Stomach (tissue), 9 donors: Measurements from ENCODE around the gene RHBDL1. TPM values are rescaled to one million over a fixed set of nuclear protein-coding genes. Genes with fewer than 3 reads are reported as not detected.
A peak's percentile ranks its signal among the peaks of the same experiment; 100 is the strongest.

ENCODE experiments used
- DNase-seq, 2 donors: peaks; one replicate each; pipeline versions ENCODE4 v3.0.0 to v3.0.0-alpha.2; 2013 to 2019
- H3K27ac ChIP-seq, 5 donors: fragments of 200-600 bp in 4 of 5; sonication (generic) in 4 of 5; one replicate each; pipeline ENCODE4 v1.5.1; 2013 to 2019; ENCODE audit warnings: mild to moderate bottlenecking in 1 of 5, moderate library complexity in 1 of 5
- H3K27me3 ChIP-seq, 3 donors: fragments of 200-600 bp; sonication (generic); one replicate each; pipeline ENCODE4 v1.5.1; 2017 to 2019; ENCODE audit warnings: mixed run types in 1 of 3
- H3K36me3 ChIP-seq, 4 donors: fragments of 200-600 bp; sonication (generic); 1 replicate in 3 of 4; 2 replicates in 1 of 4; pipeline ENCODE4 v1.5.1; 2016 to 2019
- H3K4me1 ChIP-seq, 4 donors: fragments of 200-600 bp; sonication (generic); one replicate each; pipeline ENCODE4 v1.5.1; 2016 to 2019
- H3K4me3 ChIP-seq, 4 donors: fragments of 200-600 bp; sonication (generic) in 3 of 4; one replicate each; pipeline ENCODE4 v1.5.1; 2016 to 2019; ENCODE audit warnings: mild to moderate bottlenecking in 1 of 4
- H3K9me3 ChIP-seq, 4 donors: fragments of 200-600 bp; sonication (generic); one replicate each; pipeline ENCODE4 v1.5.1; 2016 to 2019
- EP300 ChIP-seq: sonication (generic); formaldehyde crosslinking; IDR thresholded peaks from one replicate; pipeline ENCODE4 v1.6.1; 2017; ENCODE audit warnings: antibody characterized with exemption
- POLR2A ChIP-seq, 4 donors: fragments of 450-650 bp; IDR thresholded peaks; one replicate each; pipeline ENCODE4 v1.6.1; 2016; ENCODE audit warnings: antibody characterized with exemption in 4 of 4, control low read depth in 2 of 4, mild to moderate bottlenecking in 1 of 4, moderate library complexity in 1 of 4
- POLR2AphosphoS5 ChIP-seq, 3 donors: sonication (generic); formaldehyde crosslinking; IDR thresholded peaks; one replicate each; pipeline ENCODE4 v1.6.1; 2016; ENCODE audit warnings: antibody characterized with exemption in 3 of 3
- WGBS, 5 donors: extraction: QIAGEN DNeasy Blood & Tissue Kit in 3 of 5; methylation state at CpG; one replicate each; pipeline versions ENCODE4 v1.1.5 to v1.1.7; 2013 to 2018; 5-methylcytosine and 5-hydroxymethylcytosine counted together
- intact Hi-C: fragments of 100-400 bp; cut with DNase I; formaldehyde crosslinking; loops from one replicate; pipeline ENCODE4 v1.15.1; 2023; ENCODE audit warnings: low total_unique reads
- polyA plus RNA-seq, 3 donors: library from polyadenylated mRNA; stranded (reverse); fragments of 200-250 nt; gene quantifications; one replicate each; pipeline ENCODE4 v1.2.3, GENCODE V29; 2013
- total RNA-seq, 5 donors: library from RNA; depleted of rRNA; stranded (reverse); fragments of >200 nt; gene quantifications; one replicate each; pipeline versions ENCODE4 v1.1.0 to v1.2.3, GENCODE V29; 2014 to 2016
- TF ChIP-seq, protein P1 (sequence below), 7 experiments: fragments of 450-650 bp in 4 of 7; fragments of 200-600 bp in 3 of 7; sonication (generic) in 3 of 7; IDR thresholded peaks; one replicate each; pipeline ENCODE4 v1.5.1; 2016 to 2019; ENCODE audit warnings: antibody characterized with exemption in 7 of 7, control low read depth in 2 of 7, mild to moderate bottlenecking in 1 of 7
- donor health status: healthy with polysubstance abuse.
- donor health status: Bipolar disorder and iron deficiency.
- donor health status: healthy.

RHBDL1 gene
- total and polyA plus RNA-seq, 8 donors: 1.3 to 48.7 (median 3.3) TPM; not detected in 3

- Histone ChIP-seq H3K27me3 (peaks cover 13 to 87% (median 55%) of the 10 kb centered on the region in 3 donors), H3K4me3 (peak overlapping the region; percentile 22 to 52 (median 32)), H3K9me3 (no peaks in the 10 kb centered on the region), H3K36me3 (no peaks in the 10 kb centered on the region), H3K4me1 (peaks cover 32 to 41% (median 35%) of the 10 kb centered on the region in 4 donors), H3K27ac (no peak overlapping the region)
- TF ChIP-seq POLR2A (IDR thresholded peaks at IDR 0.05): no peak
- WGBS, 5 donors: 0 to 3% (median 2%) methylated on average over 11 to 37 of the region's 37 CpGs
- no peak for DNase-seq
- intact Hi-C loops: no loop called here
Observed at GRCh38 chr16:694863-695354, 19.4 kb downstream of the RHBDL1 start.

- peaks cover 19 to 93% (median 61%) of the 10 kb centered on the region in 3 donors for H3K27me3 ChIP-seq
Observed at GRCh38 chr16:695355-696089, 20.1 kb downstream of the RHBDL1 start.

GRCh38 chr16:698911-699671 lies 23.6 kb downstream of the RHBDL1 start:
- TF ChIP-seq POLR2A (IDR thresholded peaks at IDR 0.05) (no peak), POLR2AphosphoS5 (IDR thresholded peaks at IDR 0.05) (no peak), EP300 (no peak)
- TF ChIP-seq, protein P1, sequence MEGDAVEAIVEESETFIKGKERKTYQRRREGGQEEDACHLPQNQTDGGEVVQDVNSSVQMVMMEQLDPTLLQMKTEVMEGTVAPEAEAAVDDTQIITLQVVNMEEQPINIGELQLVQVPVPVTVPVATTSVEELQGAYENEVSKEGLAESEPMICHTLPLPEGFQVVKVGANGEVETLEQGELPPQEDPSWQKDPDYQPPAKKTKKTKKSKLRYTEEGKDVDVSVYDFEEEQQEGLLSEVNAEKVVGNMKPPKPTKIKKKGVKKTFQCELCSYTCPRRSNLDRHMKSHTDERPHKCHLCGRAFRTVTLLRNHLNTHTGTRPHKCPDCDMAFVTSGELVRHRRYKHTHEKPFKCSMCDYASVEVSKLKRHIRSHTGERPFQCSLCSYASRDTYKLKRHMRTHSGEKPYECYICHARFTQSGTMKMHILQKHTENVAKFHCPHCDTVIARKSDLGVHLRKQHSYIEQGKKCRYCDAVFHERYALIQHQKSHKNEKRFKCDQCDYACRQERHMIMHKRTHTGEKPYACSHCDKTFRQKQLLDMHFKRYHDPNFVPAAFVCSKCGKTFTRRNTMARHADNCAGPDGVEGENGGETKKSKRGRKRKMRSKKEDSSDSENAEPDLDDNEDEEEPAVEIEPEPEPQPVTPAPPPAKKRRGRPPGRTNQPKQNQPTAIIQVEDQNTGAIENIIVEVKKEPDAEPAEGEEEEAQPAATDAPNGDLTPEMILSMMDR (IDR thresholded peaks at IDR 0.05): no peak
- no peak for DNase-seq
- H3K9me3 ChIP-seq: no peaks in the 10 kb centered on the region
- intact Hi-C loops: no loop called here
- WGBS, 5 donors: 63 to 72% (median 70%) methylated on average over 12 to 19 of the region's 19 CpGs
- H3K4me1 ChIP-seq: peaks cover 25 to 37% (median 32%) of the 10 kb centered on the region in 4 donors
- H3K27ac ChIP-seq: no peak overlapping the region
- peaks cover 36 to 99% (median 82%) of the 10 kb centered on the region in 3 donors for H3K27me3 ChIP-seq
- H3K36me3 ChIP-seq: no peaks in the 10 kb centered on the region
- H3K4me3 ChIP-seq: no peak overlapping the region

More at GRCh38 chr16:695355-696089, 20.1 kb downstream of the RHBDL1 start:
- no peak for TF ChIP-seq POLR2A (IDR thresholded peaks at IDR 0.05)
- TF ChIP-seq EP300: no peak
- DNase-seq: peak; percentile 76 to 82
- intact Hi-C loops: no loop called here
- WGBS, 5 donors: 1 to 4% (median 2%) methylated on average over 3 to 69 of the region's 71 CpGs
- peaks cover 29 to 37% (median 36%) of the 10 kb centered on the region in 4 donors for H3K4me1 ChIP-seq
- H3K36me3 ChIP-seq: no peaks in the 10 kb centered on the region
- no peaks in the 10 kb centered on the region for H3K9me3 ChIP-seq
- peak overlapping the region in 2 of 5 donors; percentile 43 to 71 for H3K27ac ChIP-seq
- H3K4me3 ChIP-seq: peak overlapping the region; percentile 21 to 52 (median 30)

GRCh38 chr16:700684-701584 lies 25.5 kb downstream of the RHBDL1 start:
- H3K27me3 ChIP-seq: peaks cover 40 to 99% (median 79%) of the 10 kb centered on the region in 3 donors
- no peaks in the 10 kb centered on the region for H3K36me3 ChIP-seq
- intact Hi-C loops: no loop called here
- peaks cover 8 to 30% (median 20%) of the 10 kb centered on the region in 4 donors for H3K4me1 ChIP-seq
- DNase-seq: peak in 1 of 2 donors; percentile 81
- H3K27ac ChIP-seq: no peak overlapping the region
- H3K4me3 ChIP-seq: no peak overlapping the region
- WGBS, 5 donors: 6 to 9% (median 6%) methylated on average over 35 to 76 of the region's 76 CpGs
- H3K9me3 ChIP-seq: no peaks in the 10 kb centered on the region
- TF ChIP-seq POLR2A (IDR thresholded peaks at IDR 0.05): no peak
- no peak for TF ChIP-seq EP300

DNA sequence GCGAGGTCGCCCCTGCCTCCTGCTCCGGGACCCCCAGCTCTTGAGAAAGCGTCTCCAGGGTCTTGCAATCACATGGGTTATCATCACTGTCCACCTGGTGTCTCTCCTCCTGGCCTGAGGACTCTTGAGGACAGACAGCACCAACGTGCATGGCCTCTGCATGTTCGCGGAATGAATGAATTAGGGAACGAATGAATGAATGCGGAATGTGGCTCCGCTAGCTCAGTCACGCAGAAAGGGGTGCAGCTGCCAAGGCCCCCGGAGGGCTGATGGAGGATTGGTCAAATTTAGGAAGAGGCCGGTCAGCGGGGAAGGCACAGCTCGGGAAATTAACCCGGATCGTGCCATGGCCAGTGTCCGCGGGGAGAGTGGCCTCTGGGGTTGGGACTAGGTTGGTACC lies 26.9 kb downstream of the RHBDL1 start:
- no peak overlapping the region for H3K4me3 ChIP-seq
- no peaks in the 10 kb centered on the region for H3K9me3 ChIP-seq
- 86 to 89% (median 87%) methylated on average over 19 of the region's 19 CpGs for WGBS, 5 donors
- TF ChIP-seq POLR2A (IDR thresholded peaks at IDR 0.05): no peak
- no peak for TF ChIP-seq POLR2AphosphoS5 (IDR thresholded peaks at IDR 0.05)
- TF ChIP-seq EP300: no peak
- TF ChIP-seq, protein P1 (IDR thresholded peaks at IDR 0.05): no peak
- intact Hi-C loops: no loop called here
- H3K36me3 ChIP-seq: no peaks in the 10 kb centered on the region
- no peak overlapping the region for H3K27ac ChIP-seq
- H3K4me1 ChIP-seq: peaks cover 11 to 39% (median 28%) of the 10 kb centered on the region in 4 donors
- H3K27me3 ChIP-seq: peaks cover 48 to 99% (median 82%) of the 10 kb centered on the region in 3 donors
- DNase-seq: no peak
